GM18508 (cell line): ENCODE results near the gene TIA1.
"Not testable (repeated sequence)": the region's sequence is repeated elsewhere in the genome, so short reads cannot be mapped to it uniquely, and the experiment has no call there.

ENCODE experiments used
- ATAC-seq: cut with Tn5 transposase; IDR thresholded peaks from one replicate; pipeline ENCODE4 v1.9.1; 2021; ENCODE audit warnings: moderate number of reproducible peaks; ENCODE audit not compliant: insufficient read depth, unreplicated experiment

TIA1 gene

GRCh38 chr2:70248181-70248847 lies at the start of gene TIA1:
TSS of gene TIA1 (minus strand) at chr2:70248628. CDS start at chr2:70248430, 198 bp downstream.
- peak; percentile 87 for ATAC-seq

- not testable (repeated sequence) for ATAC-seq
Observed at GRCh38 chr2:70297828-70298227, 49.4 kb upstream of the TIA1 start.

GRCh38 chr2:70283500-70284191 lies 35.2 kb upstream of the TIA1 start:
- no peak for ATAC-seq

- no peak for ATAC-seq
Observed at GRCh38 chr2:70282439-70282838, 34.0 kb upstream of the TIA1 start.

- ATAC-seq: no peak
Observed at GRCh38 chr2:70280242-70280798, 31.9 kb upstream of the TIA1 start.

- no peak for ATAC-seq
Observed at GRCh38 chr2:70270323-70270722, 21.9 kb upstream of the TIA1 start.

- not testable (repeated sequence) for ATAC-seq
Observed at GRCh38 chr2:70269422-70270302, 21.2 kb upstream of the TIA1 start.

- not testable (repeated sequence) for ATAC-seq
Observed at GRCh38 chr2:70266925-70267324, 18.5 kb upstream of the TIA1 start.

- ATAC-seq: no peak
Observed at GRCh38 chr2:70261501-70261900, 13.1 kb upstream of the TIA1 start.

GRCh38 chr2:70258532-70258875 lies 10.1 kb upstream of the TIA1 start:
- ATAC-seq: no peak

- no peak for ATAC-seq
Observed at GRCh38 chr2:70255637-70256314, 7.3 kb upstream of the TIA1 start.

GRCh38 chr2:70250434-70250833 lies 2.0 kb upstream of the TIA1 start:
- no peak for ATAC-seq

GRCh38 chr2:70247364-70248180 lies 856 bp downstream of the TIA1 start:
- ATAC-seq: no peak

- ATAC-seq: no peak
Observed at GRCh38 chr2:70243806-70244584, 4.4 kb downstream of the TIA1 start.

GRCh38 chr2:70242552-70242951 lies 5.9 kb downstream of the TIA1 start:
- ATAC-seq: no peak

- ATAC-seq: no peak
Observed at GRCh38 chr2:70241340-70241739, 7.1 kb downstream of the TIA1 start.

GRCh38 chr2:70240599-70240998 lies 7.8 kb downstream of the TIA1 start:
- ATAC-seq: no peak

GRCh38 chr2:70233926-70234325 lies 14.5 kb downstream of the TIA1 start:
- ATAC-seq: no peak

- ATAC-seq: no peak
Observed at GRCh38 chr2:70226781-70227180, 21.6 kb downstream of the TIA1 start.
